H1 (cell line): ENCODE measurements around the gene TCEANC2. TPM values are rescaled to one million over a fixed set of nuclear protein-coding genes. Genes with fewer than 3 reads are reported as not detected.

Source experiments
- CHD1 ChIP-seq: IDR thresholded peaks from 2 replicates; pipeline ENCODE4 v1.6.1; 2012; ENCODE audit warnings: low read depth, low read length, improper control_type of control experiment
- CHD2 ChIP-seq: IDR thresholded peaks from 2 replicates; pipeline ENCODE4 v1.6.1; 2012; ENCODE audit warnings: low read length, improper control_type of control experiment
- GABPA ChIP-seq: IDR thresholded peaks from 2 replicates; pipeline ENCODE4 v1.6.1; 2011; ENCODE audit warnings: mild to moderate bottlenecking, low read length, moderate library complexity, borderline replicate concordance; ENCODE audit not compliant: insufficient read depth
- HDAC2 ChIP-seq, 2 experiments: fragments of 300-600 bp in 1 of 2; sonication (generic) in 1 of 2; IDR thresholded peaks; 2 replicates each; pipeline ENCODE4 v1.6.1; 2011 to 2012; ENCODE audit warnings: low read depth in 2 of 2, low read length in 2 of 2, mild to moderate bottlenecking in 2 of 2, moderate library complexity in 2 of 2, borderline replicate concordance in 1 of 2, inconsistent platforms in 1 of 2
- HDAC6 ChIP-seq: IDR thresholded peaks from one replicate; pipeline ENCODE4 v1.7.1; 2012; ENCODE audit warnings: low read depth, mild to moderate bottlenecking, inconsistent platforms, low read length, moderate library complexity
- JUN ChIP-seq: IDR thresholded peaks from 2 replicates; pipeline ENCODE4 v1.6.1; 2011; ENCODE audit warnings: low read depth, mild to moderate bottlenecking, improper control_type of control experiment, low read length
- KDM4A ChIP-seq: IDR thresholded peaks from one replicate; pipeline ENCODE4 v1.7.1; 2012; ENCODE audit warnings: low read depth, mild to moderate bottlenecking, moderate library complexity, low read length, inconsistent platforms; ENCODE audit not compliant: severe bottlenecking
- KDM5A ChIP-seq: fragments of 200-600 bp; IDR thresholded peaks from 2 replicates; pipeline ENCODE4 v1.7.1; 2012; ENCODE audit warnings: mild to moderate bottlenecking, low read length, inconsistent platforms, mixed read lengths
- PHF8 ChIP-seq: fragments of 200-600 bp; sonication (generic); conservative IDR thresholded peaks from 2 replicates; pipeline ENCODE4 v1.7.1; 2012; ENCODE audit warnings: low read depth, mild to moderate bottlenecking, inconsistent platforms, low read length, moderate library complexity
- POLR2A ChIP-seq, 2 experiments: IDR thresholded peaks; 1 replicate in 1 of 2; 2 replicates in 1 of 2; pipeline ENCODE4 v1.6.1; 2011; ENCODE audit warnings: low read depth in 2 of 2, low read length in 2 of 2, mild to moderate bottlenecking in 2 of 2; ENCODE audit errors: control extremely low read depth in 1 of 2
- SAP30 ChIP-seq: fragments of 300-600 bp; sonication (generic); IDR thresholded peaks from 2 replicates; pipeline ENCODE4 v1.7.1; 2012; ENCODE audit warnings: low read length, moderate library complexity, mild to moderate bottlenecking, inconsistent platforms; ENCODE audit not compliant: insufficient read depth, insufficient replicate concordance
- SIX5 ChIP-seq: IDR thresholded peaks from 2 replicates; pipeline ENCODE4 v1.6.1; 2011; ENCODE audit warnings: mild to moderate bottlenecking, low read depth, low read length
- SP4 ChIP-seq: IDR thresholded peaks from 2 replicates; pipeline ENCODE4 v1.6.1; 2012; ENCODE audit warnings: low read length, inconsistent platforms
- TAF1 ChIP-seq: IDR thresholded peaks from 2 replicates; pipeline ENCODE4 v1.6.1; 2011; ENCODE audit warnings: mild to moderate bottlenecking, low read depth, low read length
- TEAD4 ChIP-seq: IDR thresholded peaks from 2 replicates; pipeline ENCODE4 v1.6.1; 2012; ENCODE audit warnings: low read depth, low read length, inconsistent platforms, mixed read lengths
- USF2 ChIP-seq: IDR thresholded peaks from 2 replicates; pipeline ENCODE4 v1.6.1; 2011; ENCODE audit warnings: low read length, improper control_type of control experiment
- ZNF274 ChIP-seq: IDR thresholded peaks from 2 replicates; pipeline ENCODE4 v1.7.0; 2012; ENCODE audit warnings: low read length, borderline replicate concordance; ENCODE audit errors: extremely low read depth
- polyA plus RNA-seq, 7 experiments: library from polyadenylated mRNA; depleted of rRNA in 3 of 7; stranded (reverse) in 5 of 7; unstranded in 2 of 7; fragments of >200 nt in 5 of 7; fragments of 200-250 nt in 2 of 7; gene quantifications; 1 replicate in 5 of 7; 2 replicates in 1 of 7; 4 replicates in 1 of 7; pipeline versions ENCODE4 v1.2.1 to v1.2.3, GENCODE V29; 2011 to 2013; ENCODE audit warnings: missing spikeins in 2 of 7, mixed read lengths in 2 of 7
- total RNA-seq: library from RNA; stranded (reverse); fragmentation: NEBNext Ultra II Directional; extraction: Animal tissue kit (Norgen Biotek cat#: 25700); gene quantifications from 2 replicates; pipeline ENCODE4 v1.2.1, GENCODE V29; 2021

Gene TCEANC2
- total and polyA plus RNA-seq, 2 of the 8 experiments (the other 6 are each of a cell fraction or from before 2014, with no cell fraction given) = 4.2 to 8.2 TPM

GRCh38 chr1:54052934-54053744 is at the start of gene TCEANC2, which contains the start of gene TMEM59 (continued):
- TF ChIP-seq SIX5 = peak; percentile 96
- peak; percentile 61; the same call in 1 of the 2 replicates for TF ChIP-seq KDM5A
- TF ChIP-seq TEAD4 = peak; percentile 79
- TF ChIP-seq GABPA = peak; percentile 76; the same call in 1 of the 2 replicates
- TF ChIP-seq HDAC2 (IDR thresholded peaks at IDR 0.05; ENCODE audit: borderline replicate concordance in 1 of 2, low read depth in 2 of 2, low read length in 2 of 2) = peak in 1 of 2 experiments; percentile 42; a peak in 1 of 4 replicates
- TF ChIP-seq SAP30 = peak; percentile 97
- TF ChIP-seq CHD2 = peak; percentile 78
- no peak for TF ChIP-seq ZNF274
- TF ChIP-seq HDAC6 = no peak
- TF ChIP-seq KDM4A = peak; percentile 48
- peak; percentile 72; the same call in 1 of the 2 replicates for TF ChIP-seq TAF1
- TF ChIP-seq USF2 = no peak
- peak in 1 of 2 experiments; percentile 55; a peak in 2 of 3 replicates for TF ChIP-seq POLR2A (IDR thresholded peaks at IDR 0.05; ENCODE audit: control extremely low read depth in 1 of 2, low read depth in 2 of 2, low read length in 2 of 2)
- TF ChIP-seq SP4 = no peak
- peak; percentile 24; the same call in 1 of the 2 replicates for TF ChIP-seq PHF8
- no peak for TF ChIP-seq CHD1
- no peak for TF ChIP-seq JUN
